CD4-positive, alpha-beta T cell (primary cell): Measurements from ENCODE around the gene RCOR3. TPM values are rescaled to one million over a fixed set of nuclear protein-coding genes. Genes with fewer than 3 reads are reported as not detected.
A peak's percentile ranks its signal among the peaks of the same experiment; 100 is the strongest.

Source experiments
- ATAC-seq: fragments of 200-7000 bp; cut with Tn5 transposase; one replicate; pipeline ENCODE4 v1.10.0; 2022; ENCODE audit warnings: mild to moderate bottlenecking; ENCODE audit not compliant: poor library complexity
- CTCF ChIA-PET: fragments of 350-600 bp; sonication (Branson Sonifier 250); formaldehyde crosslinking; loops from one replicate; lab custom pipeline; 2021; ENCODE audit warnings: antibody characterized with exemption, inconsistent platforms; lab: Charles Lee
- POLR2A ChIA-PET: fragments of 350-600 bp; sonication (Branson Sonifier 250); formaldehyde crosslinking; loops from one replicate; lab custom pipeline; 2021; ENCODE audit warnings: antibody characterized with exemption, inconsistent platforms; lab: Charles Lee
- DNase-seq, 14 experiments: peaks; one replicate each; pipeline ENCODE4 v3.0.0-alpha.2; 2013 to 2020; ENCODE audit warnings: mixed read lengths in 2 of 14
- H3K27ac ChIP-seq, 2 donors: one replicate each; pipeline versions ENCODE4 v1.5.1 to v1.7.0; 2013; ENCODE audit warnings: low read length in 2 of 2, low read depth in 1 of 2, mild to moderate bottlenecking in 1 of 2
- H3K27me3 ChIP-seq, 2 experiments: 1 replicate in 1 of 2; 2 replicates in 1 of 2; pipeline versions ENCODE4 v1.6.1 to v1.7.0; 2013; ENCODE audit warnings: low read length in 2 of 2, control low read depth in 1 of 2, mild to moderate bottlenecking in 1 of 2, moderate library complexity in 1 of 2; ENCODE audit not compliant: insufficient read depth in 2 of 2, control insufficient read depth in 1 of 2
- H3K36me3 ChIP-seq: one replicate; pipeline ENCODE4 v1.6.1; 2013; ENCODE audit warnings: low read length, control low read depth; ENCODE audit not compliant: insufficient read depth
- H3K4me1 ChIP-seq: one replicate; pipeline ENCODE4 v1.6.1; 2013; ENCODE audit warnings: low read length, control low read depth; ENCODE audit not compliant: insufficient read depth
- H3K4me3 ChIP-seq: one replicate; pipeline ENCODE4 v1.5.1; 2013; ENCODE audit warnings: mild to moderate bottlenecking, low read length, moderate library complexity
- H3K9me3 ChIP-seq, 2 experiments: 1 replicate in 1 of 2; 2 replicates in 1 of 2; pipeline versions ENCODE4 v1.6.1 to v1.7.0; 2013; ENCODE audit warnings: low read length in 2 of 2, mild to moderate bottlenecking in 2 of 2, control low read depth in 1 of 2, moderate library complexity in 1 of 2; ENCODE audit not compliant: control insufficient read depth in 1 of 2, insufficient read depth in 1 of 2
- H3K27ac Mint-ChIP-seq: one replicate; pipeline ENCODE4 v1.8.0; 2020; ENCODE audit warnings: mixed read lengths
- H3K27me3 Mint-ChIP-seq: one replicate; pipeline ENCODE4 v1.8.0; 2021; ENCODE audit warnings: mixed read lengths
- H3K36me3 Mint-ChIP-seq: one replicate; pipeline ENCODE4 v1.8.0; 2021; ENCODE audit warnings: low read depth, mixed read lengths
- H3K4me1 Mint-ChIP-seq: one replicate; pipeline ENCODE4 v1.8.0; 2021; ENCODE audit warnings: low read depth, mixed read lengths
- H3K4me3 Mint-ChIP-seq: one replicate; pipeline ENCODE4 v1.8.0; 2020; ENCODE audit warnings: mild to moderate bottlenecking, mixed read lengths
- H3K9me3 Mint-ChIP-seq: one replicate; pipeline ENCODE4 v1.8.0; 2020; ENCODE audit warnings: mixed read lengths
- intact Hi-C, 2 experiments: fragments of 100-400 bp; cut with DNase I in 1 of 2; cut with micrococcal nuclease in 1 of 2; formaldehyde crosslinking; loops; one replicate each; pipeline versions ENCODE4 v1.15.1 to v1.9.0; 2023 to 2025; cut with DNase I, micrococcal nuclease
- total RNA-seq, 174 experiments: library from RNA in 2 of 174; stranded (reverse) in 2 of 174; gene quantifications; one replicate each; pipeline ENCODE4 v1.2.3 and lab custom pipeline; 2021 to 2026
- TF ChIP-seq, protein P1 (sequence below): fragments of 200-600 bp; IDR thresholded peaks from one replicate; pipeline ENCODE4 v1.8.0; 2022; ENCODE audit warnings: antibody characterized with exemption, mild to moderate bottlenecking

The RCOR3 gene
- total RNA-seq, 2 experiments from 2014 or later, result 55.7 to 60.5 TPM

DNA sequence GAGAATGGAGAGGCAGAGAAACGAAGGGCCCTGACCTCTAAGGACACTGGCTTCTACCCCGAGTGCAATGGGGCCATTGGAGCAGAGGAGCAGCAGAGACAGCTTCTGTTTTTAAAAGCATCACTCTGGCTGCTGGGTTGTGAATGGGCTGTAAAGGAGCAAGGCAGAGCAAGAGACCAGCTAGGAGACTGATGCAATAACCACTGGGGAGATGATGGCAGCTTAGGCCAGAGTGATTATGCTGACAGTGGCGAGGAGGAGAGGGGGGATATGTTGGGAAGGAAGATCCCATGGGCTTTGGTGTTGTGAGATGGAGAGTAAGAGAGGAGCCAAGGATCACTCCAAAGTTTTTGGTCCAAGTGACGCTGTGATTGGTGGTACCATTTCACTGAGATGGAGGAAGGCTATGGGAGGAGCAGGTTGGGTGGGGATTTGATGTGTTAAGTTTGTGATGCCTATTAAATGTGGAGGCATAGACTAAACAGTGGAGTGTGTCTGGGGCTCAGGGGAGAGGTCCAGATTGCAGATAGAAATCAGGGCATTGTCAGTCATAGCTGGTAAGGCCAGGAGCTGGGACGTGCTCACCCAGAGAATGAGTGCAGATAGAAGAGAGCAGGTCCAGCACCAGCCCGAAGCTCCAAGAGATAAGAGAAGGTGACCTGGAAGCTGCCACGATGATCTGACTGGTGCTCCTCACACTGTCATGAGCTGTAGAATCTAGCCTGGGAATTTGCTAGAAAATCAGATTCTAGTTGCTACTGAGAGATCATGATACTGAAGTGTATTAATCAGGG lies 78.5 kb downstream of the RCOR3 start:
- H3K27ac ChIP-seq, result peak overlapping the region; percentile 27 to 57
- H3K9me3 ChIP-seq, result no peaks in the 10 kb centered on the region
- no peak overlapping the region for H3K4me3 ChIP-seq
- TF ChIP-seq, protein P1, sequence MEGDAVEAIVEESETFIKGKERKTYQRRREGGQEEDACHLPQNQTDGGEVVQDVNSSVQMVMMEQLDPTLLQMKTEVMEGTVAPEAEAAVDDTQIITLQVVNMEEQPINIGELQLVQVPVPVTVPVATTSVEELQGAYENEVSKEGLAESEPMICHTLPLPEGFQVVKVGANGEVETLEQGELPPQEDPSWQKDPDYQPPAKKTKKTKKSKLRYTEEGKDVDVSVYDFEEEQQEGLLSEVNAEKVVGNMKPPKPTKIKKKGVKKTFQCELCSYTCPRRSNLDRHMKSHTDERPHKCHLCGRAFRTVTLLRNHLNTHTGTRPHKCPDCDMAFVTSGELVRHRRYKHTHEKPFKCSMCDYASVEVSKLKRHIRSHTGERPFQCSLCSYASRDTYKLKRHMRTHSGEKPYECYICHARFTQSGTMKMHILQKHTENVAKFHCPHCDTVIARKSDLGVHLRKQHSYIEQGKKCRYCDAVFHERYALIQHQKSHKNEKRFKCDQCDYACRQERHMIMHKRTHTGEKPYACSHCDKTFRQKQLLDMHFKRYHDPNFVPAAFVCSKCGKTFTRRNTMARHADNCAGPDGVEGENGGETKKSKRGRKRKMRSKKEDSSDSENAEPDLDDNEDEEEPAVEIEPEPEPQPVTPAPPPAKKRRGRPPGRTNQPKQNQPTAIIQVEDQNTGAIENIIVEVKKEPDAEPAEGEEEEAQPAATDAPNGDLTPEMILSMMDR, result no peak
- H3K9me3 Mint-ChIP-seq, result no peaks in the 10 kb centered on the region
- POLR2A ChIA-PET, result interaction anchor here (1.2 to 5.8 kb wide), 2 partner anchors 10 kb away, joined by 8 to 44 read pairs; partner anchors contain the start of gene TRAF5
- peak overlapping the region; percentile 18 for H3K4me3 Mint-ChIP-seq
- ATAC-seq (no peak), DNase-seq (no peak)
- H3K36me3 Mint-ChIP-seq, result peaks cover 26% of the 10 kb centered on the region
- H3K27me3 ChIP-seq, result no peaks in the 10 kb centered on the region
- peak overlapping the region; percentile 83 for H3K27ac Mint-ChIP-seq
- peaks cover 93% of the 10 kb centered on the region for H3K4me1 ChIP-seq
- H3K36me3 ChIP-seq, result peaks cover 10% of the 10 kb centered on the region
- H3K27me3 Mint-ChIP-seq, result no peaks in the 10 kb centered on the region
- CTCF ChIA-PET, result interaction anchor here (4.8 kb wide), 1 partner anchor 14 kb away, joined by 25 read pairs; no protein-coding TSS in a partner anchor
- peaks cover 82% of the 10 kb centered on the region for H3K4me1 Mint-ChIP-seq
- intact Hi-C loops, result no loop called here

DNA sequence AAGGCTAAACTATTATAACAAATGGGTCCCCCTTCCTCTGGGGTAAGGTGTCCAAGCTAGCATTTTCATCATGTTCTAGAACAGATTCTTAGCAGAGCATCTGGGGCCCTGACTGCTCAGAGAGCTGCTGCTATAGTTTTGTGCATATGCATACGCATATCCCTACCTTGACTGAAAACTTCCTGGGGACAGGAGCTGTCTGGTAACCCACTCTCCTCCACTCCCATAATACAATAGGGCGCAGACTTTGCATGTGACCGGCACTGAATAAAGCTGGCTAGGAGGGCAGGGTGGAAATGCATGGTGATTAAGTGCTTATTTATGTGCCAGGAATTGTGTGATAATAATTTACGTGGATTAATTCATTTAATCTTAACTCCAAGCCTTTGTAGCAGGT lies 79.1 kb downstream of the RCOR3 start:
- Mint-ChIP-seq H3K27ac (peak overlapping the region; percentile 83), H3K9me3 (no peaks in the 10 kb centered on the region), H3K27me3 (no peaks in the 10 kb centered on the region), H3K4me3 (no peak overlapping the region), H3K36me3 (peaks cover 26% of the 10 kb centered on the region), H3K4me1 (peaks cover 83% of the 10 kb centered on the region)
- no peak for ATAC-seq
- POLR2A ChIA-PET, result interaction anchor here (1.2 to 5.8 kb wide), 2 partner anchors 10 kb away, joined by 8 to 44 read pairs; partner anchors contain the start of gene TRAF5
- TF ChIP-seq, protein P1, result no peak
- no peak overlapping the region for H3K27ac ChIP-seq
- intact Hi-C loops, result no loop called here
- no peaks in the 10 kb centered on the region for H3K9me3 ChIP-seq
- no peak for DNase-seq
- peaks cover 91% of the 10 kb centered on the region for H3K4me1 ChIP-seq
- H3K27me3 ChIP-seq, result no peaks in the 10 kb centered on the region
- H3K4me3 ChIP-seq, result no peak overlapping the region
- CTCF ChIA-PET, result interaction anchor here (1.2 to 4.8 kb wide), 2 partner anchors 15 to 80 kb away, joined by 3 to 25 read pairs; no protein-coding TSS in a partner anchor
- peaks cover 10% of the 10 kb centered on the region for H3K36me3 ChIP-seq

DNA sequence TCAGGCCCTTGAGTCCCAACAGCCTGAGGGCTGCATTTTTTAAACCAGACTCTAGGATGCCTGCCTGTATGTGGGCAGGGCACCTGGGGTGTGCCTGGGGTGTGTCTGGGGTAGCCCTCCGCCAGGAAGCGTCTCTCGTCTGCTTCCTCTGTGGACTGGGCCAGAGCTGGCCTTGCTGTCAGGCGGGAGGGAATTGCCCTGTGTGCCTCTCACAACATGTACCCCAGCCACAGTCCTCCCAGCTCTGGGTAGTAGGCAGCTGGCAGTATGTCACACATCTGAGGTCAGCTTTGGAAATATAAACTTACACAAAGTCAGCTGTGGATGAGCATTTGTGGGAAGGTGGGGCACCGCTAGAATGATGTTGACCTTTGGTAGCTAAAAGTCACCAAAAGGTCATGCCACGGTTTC lies 80.5 kb downstream of the RCOR3 start:
- no peak overlapping the region for H3K4me3 ChIP-seq
- no peaks in the 10 kb centered on the region for H3K9me3 Mint-ChIP-seq
- ChIA-PET POLR2A (interaction anchor here (5.8 kb wide), 1 partner anchor 12 kb away, joined by 44 read pairs; the partner anchor contains the start of gene TRAF5), CTCF (interaction anchor here (0.8 kb wide), 1 partner anchor 175 kb away, joined by 3 read pairs; no protein-coding TSS in a partner anchor)
- ATAC-seq (no peak), DNase-seq (peak in 1 of 14 experiments; percentile 36)
- H3K27me3 Mint-ChIP-seq, result no peaks in the 10 kb centered on the region
- no peak overlapping the region for H3K27ac ChIP-seq
- no peaks in the 10 kb centered on the region for H3K27me3 ChIP-seq
- H3K27ac Mint-ChIP-seq, result peak overlapping the region; percentile 62
- H3K9me3 ChIP-seq, result no peaks in the 10 kb centered on the region
- peaks cover 91% of the 10 kb centered on the region for H3K4me1 ChIP-seq
- peaks cover 17% of the 10 kb centered on the region for H3K36me3 ChIP-seq
- peak overlapping the region; percentile 14 for H3K4me3 Mint-ChIP-seq
- intact Hi-C loops, result no loop called here
- H3K4me1 Mint-ChIP-seq, result peaks cover 89% of the 10 kb centered on the region
- TF ChIP-seq, protein P1, result no peak
- peaks cover 33% of the 10 kb centered on the region for H3K36me3 Mint-ChIP-seq
